GM12878 (cell line): ENCODE data around the gene PRR12. TPM values are rescaled to one million over a fixed set of nuclear protein-coding genes. Genes with fewer than 3 reads are reported as not detected.
A peak's percentile ranks its signal among the peaks of the same experiment; 100 is the strongest.

Experiments used
- ATAC-seq: fragments of 200-7000 bp; cut with Tn5 transposase; 3 replicates; pipeline ENCODE4 v1.9.1; 2020; ENCODE audit warnings: mild to moderate bottlenecking, moderate library complexity
- BruUV-seq: library from RNA; stranded (reverse); fragments of 400-500 nt; replicated peaks from 2 replicates; lab custom pipeline; 2021; lab: Mats Ljungman, UMichigan
- CTCF ChIA-PET: fragments of 300-600 bp; sonication (Branson Sonifier 250); formaldehyde crosslinking; extraction: SDS; loops from one replicate; lab custom pipeline; 2021; ENCODE audit warnings: inconsistent platforms; lab: Yijun Ruan, JAX
- POLR2A ChIA-PET: fragments of 350-600 bp; formaldehyde crosslinking; extraction: SDS; loops from one replicate; lab custom pipeline; 2021; ENCODE audit warnings: inconsistent platforms; lab: Charles Lee
- RAD21 ChIA-PET: fragments of 300-600 bp; sonication (Branson Sonifier 250); formaldehyde crosslinking; loops from one replicate; lab custom pipeline; 2023; ENCODE audit warnings: antibody characterized with exemption; ENCODE audit not compliant: unreplicated experiment; lab: Charles Lee
- SMC1A ChIA-PET: fragments of 300-600 bp; sonication (Branson Sonifier 250); formaldehyde crosslinking; loops from one replicate; lab custom pipeline; 2023; ENCODE audit not compliant: unreplicated experiment, uncharacterized antibody; lab: Charles Lee
- DNase-seq: peaks from one replicate; pipeline ENCODE4 v3.0.0-alpha.2; 2011; ENCODE audit warnings: low read depth, low spot score
- FAIRE-seq: peaks from 3 replicates; lab custom pipeline; 2011; peaks lifted over from hg19 to GRCh38; lab: Jason Lieb, UNC
- H2AFZ ChIP-seq: 2 replicates; pipeline ENCODE4 v1.6.0; 2011; ENCODE audit warnings: low read depth, low read length, control low read depth; ENCODE audit not compliant: control insufficient read depth
- H3K27ac ChIP-seq: 2 replicates; pipeline ENCODE4 v1.5.1; 2011; ENCODE audit warnings: control low read depth; ENCODE audit not compliant: control insufficient read depth, insufficient read depth
- H3K27me3 ChIP-seq, 2 experiments: replicated peaks in 1 of 2; 2 replicates each; pipeline versions ENCODE4 v1.6.0 to v1.6.1; 2011; ENCODE audit warnings: low read length in 1 of 2; ENCODE audit not compliant: control insufficient read depth in 2 of 2, insufficient read depth in 2 of 2
- H3K36me3 ChIP-seq, 2 experiments: 2 replicates each; pipeline ENCODE4 v1.5.1; 2011; ENCODE audit warnings: low read length in 1 of 2; ENCODE audit not compliant: control insufficient read depth in 2 of 2, insufficient read depth in 2 of 2
- H3K4me1 ChIP-seq: 2 replicates; pipeline ENCODE4 v1.6.1; 2011; ENCODE audit warnings: mild to moderate bottlenecking, low read length, moderate library complexity, mixed read lengths; ENCODE audit not compliant: control insufficient read depth, insufficient read depth
- H3K4me2 ChIP-seq: 2 replicates; pipeline ENCODE4 v1.6.0; 2011; ENCODE audit warnings: control low read depth; ENCODE audit not compliant: control insufficient read depth, insufficient read depth
- H3K4me3 ChIP-seq: fragments of 200-600 bp; sonication (generic); 2 replicates; pipeline ENCODE4 v1.5.1; 2016
- H3K79me2 ChIP-seq: 2 replicates; pipeline ENCODE4 v1.6.0; 2011; ENCODE audit warnings: low read length; ENCODE audit not compliant: control insufficient read depth, insufficient read depth
- H3K9ac ChIP-seq: 2 replicates; pipeline ENCODE4 v1.8.0; 2011; ENCODE audit warnings: low read length, control low read depth, mixed read lengths; ENCODE audit not compliant: control insufficient read depth, insufficient read depth
- H3K9me3 ChIP-seq: replicated peaks from 3 replicates; pipeline ENCODE4 v1.5.1; 2011; ENCODE audit warnings: mild to moderate bottlenecking, low read length; ENCODE audit not compliant: control insufficient read depth, insufficient read depth
- H4K20me1 ChIP-seq: 2 replicates; pipeline ENCODE4 v1.6.0; 2011; ENCODE audit not compliant: control insufficient read depth, insufficient read depth
- ETV6 ChIP-seq, 2 experiments: fragments of 450-650 bp in 1 of 2; IDR thresholded peaks in 1 of 2; conservative IDR thresholded peaks in 1 of 2; 2 replicates each; pipeline ENCODE4 v1.6.1; 2014; ENCODE audit warnings: antibody characterized with exemption in 1 of 2, borderline replicate concordance in 1 of 2, low read depth in 1 of 2, mild to moderate bottlenecking in 1 of 2, moderate library complexity in 1 of 2
- KAT2A ChIP-seq: conservative IDR thresholded peaks from 2 replicates; pipeline ENCODE4 v1.6.1; 2011; ENCODE audit warnings: low read depth, low read length; ENCODE audit not compliant: control insufficient read depth
- MYB ChIP-seq: fragments of 150-350 bp; IDR thresholded peaks from 2 replicates; pipeline ENCODE4 v1.6.1; 2014; ENCODE audit warnings: mild to moderate bottlenecking, low read depth, low read length, borderline replicate concordance
- NR2C1 ChIP-seq: fragments of 450-650 bp; IDR thresholded peaks from 2 replicates; pipeline ENCODE4 v1.6.1; 2017; ENCODE audit warnings: antibody characterized with exemption, mild to moderate bottlenecking, moderate library complexity
- WGBS: methylation state at CpG from one replicate; pipeline ENCODE4 v1.1.6; 2016; ENCODE audit warnings: low lambda C conversion rate; ENCODE audit not compliant: insufficient replicate concordance, insufficient coverage; ENCODE audit errors: missing lambda C conversion rate; 5-methylcytosine and 5-hydroxymethylcytosine counted together
- in situ Hi-C: fragments of 300-500 bp; cut with MboI; formaldehyde crosslinking; loops from 9 replicates; pipeline ENCODE4 v1.14.3; 2018; ENCODE audit warnings: mixed read lengths
- intact Hi-C: fragments of 100-400 bp; cut with micrococcal nuclease; formaldehyde crosslinking; loops from one replicate; pipeline ENCODE4 v1.14.2; 2022; ENCODE audit not compliant: unreplicated experiment
- polyA plus RNA-seq, 11 experiments: library from polyadenylated mRNA; depleted of rRNA in 4 of 11; unstranded in 6 of 11; stranded (reverse) in 5 of 11; fragments of >200 nt; fragmentation: Nextera tagmentation in 4 of 11; fragmentation: Illumina TruSeq in 1 of 11; extraction: Ambion mirVana in 4 of 11; extraction: Trizol in 1 of 11; gene quantifications; 1 replicate in 1 of 11; 2 replicates in 10 of 11; pipeline versions ENCODE4 v1.2.1 to v1.2.3, GENCODE V29; 2011 to 2016; ENCODE audit warnings: inconsistent platforms in 2 of 11, missing spikeins in 2 of 11, low read depth in 1 of 11
- total RNA-seq, 4 experiments: library from RNA; depleted of rRNA in 3 of 4; stranded (reverse); fragments of >200 nt in 3 of 4; fragmentation: Illumina TruSeq in 1 of 4; extraction: Trizol in 1 of 4; gene quantifications; 2 replicates each; pipeline versions ENCODE4 v1.2.1 to v1.2.3, GENCODE V29; 2013 to 2021
- TF ChIP-seq, protein P1 (sequence below): IDR thresholded peaks from 2 replicates; pipeline ENCODE4 v1.6.1; 2011; ENCODE audit warnings: borderline replicate concordance, low read depth, mild to moderate bottlenecking, moderate library complexity, low read length; ENCODE audit not compliant: insufficient read depth, poor library complexity, severe bottlenecking
- TF ChIP-seq, protein P2 (sequence below): fragments of 450-650 bp; formaldehyde crosslinking; IDR thresholded peaks from 2 replicates; pipeline ENCODE4 v1.4.0; 2020; ENCODE audit warnings: mild to moderate bottlenecking, moderate library complexity
- TF ChIP-seq, protein P3 (sequence below): IDR thresholded peaks from 2 replicates; pipeline ENCODE4 v1.6.1; 2011; ENCODE audit warnings: borderline replicate concordance, low read depth, mild to moderate bottlenecking, moderate library complexity, mixed read lengths, low read length; ENCODE audit not compliant: insufficient read depth; ENCODE audit errors: extremely low read length
- TF ChIP-seq, protein P4 (sequence below): IDR thresholded peaks from 2 replicates; pipeline ENCODE4 v1.6.1; 2011; ENCODE audit warnings: mild to moderate bottlenecking, low read depth, low read length, moderate library complexity; ENCODE audit not compliant: insufficient replicate concordance
- TF ChIP-seq, protein P5 (sequence below): fragments of 450-650 bp; IDR thresholded peaks from 2 replicates; pipeline ENCODE4 v1.6.1; 2016; ENCODE audit warnings: mild to moderate bottlenecking

Gene PRR12
- total and polyA plus RNA-seq, 10 of the 15 experiments (the other 5 are each of a cell fraction or from before 2014, with no cell fraction given) = 0.02 to 25.3 (median 1.6) TPM

DNA sequence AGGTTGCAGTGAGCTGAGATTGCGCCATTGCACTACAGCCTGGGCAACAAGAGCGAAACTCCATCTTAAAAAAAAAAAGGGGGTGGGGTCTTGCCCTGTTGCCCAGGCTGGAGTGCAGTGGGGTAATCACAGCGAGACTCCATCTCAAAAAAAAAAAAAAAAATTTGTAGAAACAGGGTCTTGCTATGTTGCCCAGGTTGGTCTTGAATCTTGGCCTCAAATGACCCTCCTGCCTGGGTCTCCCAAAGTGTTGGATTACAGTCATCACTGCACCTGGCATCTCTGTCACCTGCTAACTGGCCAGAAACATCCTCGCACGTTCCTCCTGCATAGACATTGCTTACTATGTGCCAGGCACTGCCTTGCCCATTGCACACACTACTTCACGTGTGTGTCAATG is 49.1 kb upstream of the PRR12 start:
- ChIA-PET CTCF (interaction anchor here (1.4 kb wide), 1 partner anchor 34 kb away, joined by 3 read pairs; no protein-coding TSS in a partner anchor), SMC1A (no interaction called here), RAD21 (no interaction called here), POLR2A (no interaction called here)
- Histone ChIP-seq H3K36me3 (no peaks in the 10 kb centered on the region), H3K9me3 (no peaks in the 10 kb centered on the region), H3K27me3 (no peaks in the 10 kb centered on the region), H3K4me1 (no peaks in the 10 kb centered on the region; the same call in 1 of the 2 replicates), H3K79me2 (no peaks in the 10 kb centered on the region), H3K9ac (no peak overlapping the region), H3K4me3 (no peak overlapping the region), H3K27ac (no peak overlapping the region), H4K20me1 (no peaks in the 10 kb centered on the region), H3K4me2 (no peak overlapping the region), H2AFZ (no peak overlapping the region)
- FAIRE-seq (no peak), DNase-seq (no peak), ATAC-seq (no peak)
- intact Hi-C loops = no loop called here
- 55% methylated on average over 6 of the region's 6 CpGs for WGBS
- in situ Hi-C loops = loop anchor here (5.0 kb wide), 1 partner anchor 35 kb away; no protein-coding TSS in a partner anchor
- TF ChIP-seq MYB (no peak), NR2C1 (no peak), KAT2A (no peak), ETV6 (conservative IDR thresholded peaks at IDR 0.05 in 1 of 2, IDR thresholded peaks at IDR 0.05 in 1 of 2; ENCODE audit: borderline replicate concordance in 1 of 2, low read depth in 1 of 2) (no peak)
- TF ChIP-seq, protein P1, sequence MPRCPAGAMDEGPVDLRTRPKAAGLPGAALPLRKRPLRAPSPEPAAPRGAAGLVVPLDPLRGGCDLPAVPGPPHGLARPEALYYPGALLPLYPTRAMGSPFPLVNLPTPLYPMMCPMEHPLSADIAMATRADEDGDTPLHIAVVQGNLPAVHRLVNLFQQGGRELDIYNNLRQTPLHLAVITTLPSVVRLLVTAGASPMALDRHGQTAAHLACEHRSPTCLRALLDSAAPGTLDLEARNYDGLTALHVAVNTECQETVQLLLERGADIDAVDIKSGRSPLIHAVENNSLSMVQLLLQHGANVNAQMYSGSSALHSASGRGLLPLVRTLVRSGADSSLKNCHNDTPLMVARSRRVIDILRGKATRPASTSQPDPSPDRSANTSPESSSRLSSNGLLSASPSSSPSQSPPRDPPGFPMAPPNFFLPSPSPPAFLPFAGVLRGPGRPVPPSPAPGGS = peak; percentile 89
- TF ChIP-seq, protein P2, sequence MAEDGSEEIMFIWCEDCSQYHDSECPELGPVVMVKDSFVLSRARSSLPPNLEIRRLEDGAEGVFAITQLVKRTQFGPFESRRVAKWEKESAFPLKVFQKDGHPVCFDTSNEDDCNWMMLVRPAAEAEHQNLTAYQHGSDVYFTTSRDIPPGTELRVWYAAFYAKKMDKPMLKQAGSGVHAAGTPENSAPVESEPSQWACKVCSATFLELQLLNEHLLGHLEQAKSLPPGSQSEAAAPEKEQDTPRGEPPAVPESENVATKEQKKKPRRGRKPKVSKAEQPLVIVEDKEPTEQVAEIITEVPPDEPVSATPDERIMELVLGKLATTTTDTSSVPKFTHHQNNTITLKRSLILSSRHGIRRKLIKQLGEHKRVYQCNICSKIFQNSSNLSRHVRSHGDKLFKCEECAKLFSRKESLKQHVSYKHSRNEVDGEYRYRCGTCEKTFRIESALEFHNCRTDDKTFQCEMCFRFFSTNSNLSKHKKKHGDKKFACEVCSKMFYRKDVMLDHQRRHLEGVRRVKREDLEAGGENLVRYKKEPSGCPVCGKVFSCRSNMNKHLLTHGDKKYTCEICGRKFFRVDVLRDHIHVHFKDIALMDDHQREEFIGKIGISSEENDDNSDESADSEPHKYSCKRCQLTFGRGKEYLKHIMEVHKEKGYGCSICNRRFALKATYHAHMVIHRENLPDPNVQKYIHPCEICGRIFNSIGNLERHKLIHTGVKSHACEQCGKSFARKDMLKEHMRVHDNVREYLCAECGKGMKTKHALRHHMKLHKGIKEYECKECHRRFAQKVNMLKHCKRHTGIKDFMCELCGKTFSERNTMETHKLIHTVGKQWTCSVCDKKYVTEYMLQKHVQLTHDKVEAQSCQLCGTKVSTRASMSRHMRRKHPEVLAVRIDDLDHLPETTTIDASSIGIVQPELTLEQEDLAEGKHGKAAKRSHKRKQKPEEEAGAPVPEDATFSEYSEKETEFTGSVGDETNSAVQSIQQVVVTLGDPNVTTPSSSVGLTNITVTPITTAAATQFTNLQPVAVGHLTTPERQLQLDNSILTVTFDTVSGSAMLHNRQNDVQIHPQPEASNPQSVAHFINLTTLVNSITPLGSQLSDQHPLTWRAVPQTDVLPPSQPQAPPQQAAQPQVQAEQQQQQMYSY (CRISPR knock-in tag) = no peak
- TF ChIP-seq, protein P3, sequence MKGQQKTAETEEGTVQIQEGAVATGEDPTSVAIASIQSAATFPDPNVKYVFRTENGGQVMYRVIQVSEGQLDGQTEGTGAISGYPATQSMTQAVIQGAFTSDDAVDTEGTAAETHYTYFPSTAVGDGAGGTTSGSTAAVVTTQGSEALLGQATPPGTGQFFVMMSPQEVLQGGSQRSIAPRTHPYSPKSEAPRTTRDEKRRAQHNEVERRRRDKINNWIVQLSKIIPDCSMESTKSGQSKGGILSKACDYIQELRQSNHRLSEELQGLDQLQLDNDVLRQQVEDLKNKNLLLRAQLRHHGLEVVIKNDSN = no peak
- TF ChIP-seq, protein P4, sequence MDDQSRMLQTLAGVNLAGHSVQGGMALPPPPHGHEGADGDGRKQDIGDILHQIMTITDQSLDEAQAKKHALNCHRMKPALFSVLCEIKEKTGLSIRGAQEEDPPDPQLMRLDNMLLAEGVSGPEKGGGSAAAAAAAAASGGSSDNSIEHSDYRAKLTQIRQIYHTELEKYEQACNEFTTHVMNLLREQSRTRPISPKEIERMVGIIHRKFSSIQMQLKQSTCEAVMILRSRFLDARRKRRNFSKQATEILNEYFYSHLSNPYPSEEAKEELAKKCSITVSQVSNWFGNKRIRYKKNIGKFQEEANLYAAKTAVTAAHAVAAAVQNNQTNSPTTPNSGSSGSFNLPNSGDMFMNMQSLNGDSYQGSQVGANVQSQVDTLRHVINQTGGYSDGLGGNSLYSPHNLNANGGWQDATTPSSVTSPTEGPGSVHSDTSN = peak; percentile 35
- TF ChIP-seq, protein P5, sequence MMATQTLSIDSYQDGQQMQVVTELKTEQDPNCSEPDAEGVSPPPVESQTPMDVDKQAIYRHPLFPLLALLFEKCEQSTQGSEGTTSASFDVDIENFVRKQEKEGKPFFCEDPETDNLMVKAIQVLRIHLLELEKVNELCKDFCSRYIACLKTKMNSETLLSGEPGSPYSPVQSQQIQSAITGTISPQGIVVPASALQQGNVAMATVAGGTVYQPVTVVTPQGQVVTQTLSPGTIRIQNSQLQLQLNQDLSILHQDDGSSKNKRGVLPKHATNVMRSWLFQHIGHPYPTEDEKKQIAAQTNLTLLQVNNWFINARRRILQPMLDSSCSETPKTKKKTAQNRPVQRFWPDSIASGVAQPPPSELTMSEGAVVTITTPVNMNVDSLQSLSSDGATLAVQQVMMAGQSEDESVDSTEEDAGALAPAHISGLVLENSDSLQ = 0 out of 2 replicates have a peak, but pooled peaks have one; percentile 24
- BruUV-seq = no TSS peak
